HPDE6-E6E7 (cell line): ENCODE measurements around the gene SLC2A13.
"Not testable (repeated sequence)": the region's sequence is repeated elsewhere in the genome, so short reads cannot be mapped to it uniquely, and the experiment has no call there.

Source experiments
- DNase-seq: peaks from one replicate; pipeline ENCODE4 v3.0.0; 2011; ENCODE audit warnings: missing footprints; ENCODE audit errors: extremely low spot score

Gene SLC2A13

DNA sequence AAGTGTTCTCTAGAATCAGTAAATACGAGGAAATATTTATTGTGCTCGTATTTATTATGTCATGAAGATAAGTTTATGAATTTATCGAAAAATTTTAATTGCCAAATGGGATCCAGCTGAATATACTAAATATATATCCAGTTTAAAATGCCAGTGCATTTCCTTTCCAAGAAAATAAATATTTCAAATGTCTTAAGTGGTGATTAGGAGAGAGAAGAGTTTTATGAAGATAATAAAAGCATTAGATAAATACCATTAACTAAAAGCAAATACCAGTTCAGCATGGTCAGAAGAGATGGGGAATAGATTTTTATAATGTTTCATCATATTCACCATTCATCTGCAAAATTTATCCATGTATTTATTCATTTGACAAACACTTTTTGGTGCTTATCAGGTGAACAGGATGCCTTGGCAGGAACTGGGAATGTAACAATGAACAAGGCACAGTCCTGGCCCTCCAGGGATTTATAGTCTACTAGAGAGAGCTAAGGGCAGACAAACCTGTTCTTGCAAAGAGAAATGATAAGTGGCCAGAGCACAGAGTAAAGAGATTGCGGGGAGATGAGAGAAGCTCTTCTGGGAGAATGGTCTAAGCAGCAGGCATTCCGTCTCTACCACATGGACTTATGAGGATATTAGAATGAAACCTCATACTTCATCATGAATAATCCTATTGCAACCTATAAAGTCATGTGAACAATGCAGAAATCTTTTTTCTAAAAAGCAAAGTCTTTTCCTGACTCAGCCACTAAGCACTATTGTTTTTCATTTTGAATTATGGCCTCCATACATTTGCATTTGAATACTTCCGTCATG is 342.6 kb downstream of the SLC2A13 start:
- no peak for DNase-seq

DNA sequence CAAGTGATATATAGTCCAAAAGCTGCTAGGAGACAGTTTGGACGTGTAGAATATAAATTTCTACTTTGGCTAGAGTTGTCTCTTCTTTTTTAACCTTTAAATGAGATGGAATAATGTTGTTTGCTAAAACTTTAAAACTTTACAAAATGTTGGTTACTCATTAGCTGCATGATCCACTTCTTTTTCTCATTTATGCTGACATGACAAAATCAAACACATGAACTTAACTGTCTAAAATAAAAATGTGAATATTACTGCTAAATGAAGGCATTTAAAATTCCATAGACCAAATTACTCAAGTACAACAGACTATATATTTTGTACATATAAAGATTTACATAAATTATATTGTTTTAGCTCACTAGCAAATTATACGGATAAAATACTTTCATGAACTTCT is 350.4 kb downstream of the SLC2A13 start:
- DNase-seq: no peak

DNA sequence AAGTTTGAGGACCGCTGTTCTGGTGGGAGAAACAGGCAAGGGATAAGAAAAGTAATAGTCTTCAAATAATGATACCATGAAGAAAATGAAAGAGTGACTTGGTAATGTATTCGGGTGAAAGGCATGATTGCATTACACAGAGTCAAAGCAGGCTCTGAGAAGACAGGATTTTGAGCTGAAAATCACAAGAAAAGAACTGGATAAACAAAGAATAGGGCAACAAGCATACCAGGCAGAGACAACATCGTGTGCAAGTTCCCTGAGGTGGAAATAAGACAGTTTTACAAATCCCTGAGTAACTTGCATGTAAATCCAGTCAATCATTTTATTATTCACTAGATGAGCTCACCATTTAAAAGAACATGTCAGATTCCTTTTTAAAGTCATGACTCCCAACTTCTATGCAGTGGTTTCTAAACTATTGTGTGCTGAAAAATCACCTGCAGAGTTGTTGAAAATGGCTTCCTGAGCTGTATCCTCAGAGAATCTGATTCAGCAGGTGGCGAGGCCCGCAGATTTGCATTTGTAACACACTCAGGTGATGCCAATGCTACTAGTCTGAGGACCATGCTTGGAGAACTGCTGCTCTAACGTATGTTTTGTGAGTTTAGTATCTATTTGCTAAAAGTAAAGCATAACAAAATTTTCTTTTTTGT is 353.3 kb downstream of the SLC2A13 start:
- no peak for DNase-seq

GRCh38 chr12:39746151-39746550 is 359.7 kb downstream of the SLC2A13 start:
- not testable (repeated sequence) for DNase-seq

GRCh38 chr12:39743655-39744054 is 362.2 kb downstream of the SLC2A13 start:
- no peak for DNase-seq

GRCh38 chr12:39736406-39736805 is 369.5 kb downstream of the SLC2A13 start:
- no peak for DNase-seq

GRCh38 chr12:39723831-39724230 is 382.1 kb downstream of the SLC2A13 start:
- DNase-seq: peak; percentile 17

GRCh38 chr12:39722504-39722903 is 383.4 kb downstream of the SLC2A13 start:
- no peak for DNase-seq

- no peak for DNase-seq
Observed at GRCh38 chr12:39713552-39713951, 392.3 kb downstream of the SLC2A13 start.

DNA sequence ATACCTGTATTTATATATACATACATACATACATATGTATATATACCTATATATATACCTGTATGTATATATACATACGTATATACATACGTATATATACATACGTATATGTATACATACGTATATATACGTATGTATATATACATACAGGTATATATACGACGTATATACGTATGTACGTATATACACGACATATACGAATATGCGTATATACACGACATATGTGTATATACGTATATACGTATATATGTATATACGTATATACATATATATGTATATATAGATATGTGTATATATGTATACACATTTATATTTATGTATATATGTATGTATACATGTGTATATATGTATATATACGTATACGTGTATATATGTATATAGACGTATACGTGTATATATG is 393.5 kb downstream of the SLC2A13 start:
- no peak for DNase-seq
